ENCODE measurements around the gene IQSEC1.

- TF ChIP-seq GATA2 (IDR thresholded peaks at IDR 0.05; ENCODE audit: low read depth, low read length) (no peak), GATA3 (IDR thresholded peaks at IDR 0.05; ENCODE audit: low read depth, low read length) (no peak)
These were observed 56.4 kb downstream of the IQSEC1 start for GRCh38 chr3:13016721-13017255.
